Esophagus muscularis mucosa (tissue), 4 donors: Measurements from ENCODE around the gene MUS81. TPM values are rescaled to one million over a fixed set of nuclear protein-coding genes. Genes with fewer than 3 reads are reported as not detected.
A peak's percentile ranks its signal among the peaks of the same experiment; 100 is the strongest.

Experiments used
- DNase-seq: peaks from one replicate; pipeline ENCODE4 v3.0.0-alpha.2; 2017; ENCODE audit errors: extremely low spot score
- H3K27ac ChIP-seq, 4 donors: fragments of 200-600 bp; sonication (generic); replicated peaks in 1 of 4; 1 replicate in 3 of 4; 2 replicates in 1 of 4; pipeline ENCODE4 v1.5.1; 2016 to 2019; ENCODE audit warnings: mild to moderate bottlenecking in 1 of 4
- H3K27me3 ChIP-seq, 4 donors: fragments of 200-600 bp; sonication (generic); one replicate each; pipeline versions ENCODE4 v1.5.1 to v1.6.0; 2016 to 2019
- H3K36me3 ChIP-seq, 4 donors: fragments of 200-600 bp; sonication (generic); one replicate each; pipeline ENCODE4 v1.5.1; 2016 to 2019
- H3K4me1 ChIP-seq, 4 donors: fragments of 200-600 bp; sonication (generic); one replicate each; pipeline ENCODE4 v1.5.1; 2016 to 2019
- H3K4me3 ChIP-seq, 4 donors: fragments of 200-600 bp; sonication (generic); 1 replicate in 2 of 4; 2 replicates in 2 of 4; pipeline ENCODE4 v1.5.1; 2016 to 2019; ENCODE audit warnings: mild to moderate bottlenecking in 4 of 4, moderate library complexity in 1 of 4
- H3K9me3 ChIP-seq, 4 donors: fragments of 200-600 bp; sonication (generic); 1 replicate in 3 of 4; 2 replicates in 1 of 4; pipeline ENCODE4 v1.5.1; 2016 to 2019
- CTCF ChIP-seq, 3 experiments: fragments of 200-600 bp in 2 of 3; fragments of 450-650 bp in 1 of 3; sonication (generic) in 2 of 3; IDR thresholded peaks; one replicate each; pipeline ENCODE4 v1.5.1; 2017 to 2019; ENCODE audit warnings: antibody characterized with exemption in 3 of 3, mild to moderate bottlenecking in 2 of 3, moderate library complexity in 1 of 3
- EP300 ChIP-seq: sonication (generic); formaldehyde crosslinking; IDR thresholded peaks from one replicate; pipeline ENCODE4 v1.6.1; 2017; ENCODE audit warnings: antibody characterized with exemption
- POLR2A ChIP-seq: fragments of 450-650 bp; IDR thresholded peaks from one replicate; pipeline ENCODE4 v1.6.1; 2017; ENCODE audit warnings: antibody characterized with exemption, moderate library complexity, mild to moderate bottlenecking, low read depth
- POLR2AphosphoS5 ChIP-seq, 2 donors: sonication (generic); formaldehyde crosslinking; IDR thresholded peaks; one replicate each; pipeline ENCODE4 v1.6.1; 2017; ENCODE audit warnings: antibody characterized with exemption in 2 of 2
- WGBS: methylation state at CpG from one replicate; pipeline ENCODE4 v1.1.5; 2018; 5-methylcytosine and 5-hydroxymethylcytosine counted together
- intact Hi-C: fragments of 100-400 bp; cut with DNase I; formaldehyde crosslinking; loops from one replicate; pipeline ENCODE4 v1.15.1; 2023
- total RNA-seq, 4 donors: library from RNA; depleted of rRNA; stranded (reverse); fragments of >200 nt; gene quantifications; one replicate each; pipeline versions ENCODE4 v1.1.0 to v1.2.1, GENCODE V29; 2016

The MUS81 gene
- total RNA-seq, 4 donors from 2014 or later: 42.2 to 74.2 (median 58.3) TPM

- 0% methylated on average over 2 of the region's 78 CpGs for WGBS
- intact Hi-C loops: no loop called here
- no peak for DNase-seq
- peaks cover 17 to 25% (median 23%) of the 10 kb centered on the region in 4 donors for H3K4me1 ChIP-seq
- no peaks in the 10 kb centered on the region for H3K36me3 ChIP-seq
- peak overlapping the region; percentile 56 to 80 (median 77) for H3K27ac ChIP-seq
- TF ChIP-seq POLR2AphosphoS5 (IDR thresholded peaks at IDR 0.05): peak; percentile 65 to 72
- TF ChIP-seq CTCF (IDR thresholded peaks at IDR 0.05): no peak
- no peak for TF ChIP-seq POLR2A
- no peak for TF ChIP-seq EP300
- H3K4me3 ChIP-seq: peak overlapping the region; percentile 64 to 73 (median 68)
- H3K27me3 ChIP-seq: peaks cover 0 to 11% (median 0%) of the 10 kb centered on the region in 4 donors
- H3K9me3 ChIP-seq: no peaks in the 10 kb centered on the region
Observed at GRCh38 chr11:65899356-65900124, 39.3 kb downstream of the MUS81 start.

- Histone ChIP-seq H3K27me3 (peaks cover 0 to 11% (median 0%) of the 10 kb centered on the region in 4 donors), H3K4me3 (peak within 1 kb of the TSS; percentile 64 to 73 (median 68)), H3K27ac (peak within 1 kb of the TSS; percentile 56 to 80 (median 77)), H3K4me1 (peaks cover 16 to 24% (median 23%) of the 10 kb centered on the region in 4 donors), H3K9me3 (no peaks in the 10 kb centered on the region), H3K36me3 (no peaks in the 10 kb centered on the region)
- peak; percentile 97 for DNase-seq
- TF ChIP-seq POLR2A (peak; percentile 64), POLR2AphosphoS5 (IDR thresholded peaks at IDR 0.05) (peak; percentile 84 to 87), EP300 (no peak)
- 11% methylated on average over 12 of the region's 80 CpGs for WGBS
- intact Hi-C loops: no loop called here
Observed at GRCh38 chr11:65900125-65900898, 40.1 kb downstream of the MUS81 start, which contains the start of gene FOSL1. Gene FOSL1, minus strand, starts transcription at chr11:65900388. Its CDS starts 49 bp downstream, at chr11:65900339.

GRCh38 chr11:65900899-65901180 is 40.6 kb downstream of the MUS81 start:
- H3K27ac ChIP-seq: peak overlapping the region; percentile 56 to 80 (median 77)
- H3K4me3 ChIP-seq: peak overlapping the region; percentile 64 to 73 (median 68)

GRCh38 chr11:65903068-65903481 is 42.8 kb downstream of the MUS81 start:
- Histone ChIP-seq H3K27me3 (peaks cover 0 to 11% (median 0%) of the 10 kb centered on the region in 4 donors), H3K9me3 (no peaks in the 10 kb centered on the region), H3K27ac (no peak overlapping the region), H3K36me3 (no peaks in the 10 kb centered on the region), H3K4me3 (no peak overlapping the region), H3K4me1 (peaks cover 16 to 24% (median 23%) of the 10 kb centered on the region in 4 donors)
- TF ChIP-seq POLR2AphosphoS5 (IDR thresholded peaks at IDR 0.05) (no peak), EP300 (no peak), CTCF (IDR thresholded peaks at IDR 0.05) (no peak), POLR2A (no peak)
- DNase-seq: no peak
- 31% methylated on average over 5 of the region's 5 CpGs for WGBS
- intact Hi-C loops: no loop called here

More at GRCh38 chr11:65900899-65901180, 40.6 kb downstream of the MUS81 start:
- no peak for DNase-seq
- H3K27me3 ChIP-seq: peaks cover 0 to 11% (median 0%) of the 10 kb centered on the region in 4 donors
- peaks cover 16 to 24% (median 23%) of the 10 kb centered on the region in 4 donors for H3K4me1 ChIP-seq
- no peaks in the 10 kb centered on the region for H3K9me3 ChIP-seq
- WGBS: 83% methylated on average over 11 of the region's 11 CpGs
- TF ChIP-seq POLR2A (no peak), POLR2AphosphoS5 (IDR thresholded peaks at IDR 0.05) (no peak), CTCF (IDR thresholded peaks at IDR 0.05) (no peak), EP300 (no peak)
- intact Hi-C loops: no loop called here
- no peaks in the 10 kb centered on the region for H3K36me3 ChIP-seq

GRCh38 chr11:65903715-65904114 is 43.5 kb downstream of the MUS81 start:
- H3K9me3 ChIP-seq: no peaks in the 10 kb centered on the region
- peaks cover 16 to 23% (median 22%) of the 10 kb centered on the region in 4 donors for H3K4me1 ChIP-seq

More at GRCh38 chr11:65903715-65904114, 43.5 kb downstream of the MUS81 start:
- no peak for TF ChIP-seq POLR2A
- no peak for TF ChIP-seq EP300
- Histone ChIP-seq H3K36me3 (no peaks in the 10 kb centered on the region), H3K27ac (no peak overlapping the region), H3K27me3 (peaks cover 0 to 11% (median 0%) of the 10 kb centered on the region in 4 donors), H3K4me3 (no peak overlapping the region)
- DNase-seq: no peak
- WGBS: 91% methylated on average over 8 of the region's 8 CpGs
- intact Hi-C loops: no loop called here
